HepG2 (cell line): ENCODE measurements around the gene PPFIA4. TPM values are rescaled to one million over a fixed set of nuclear protein-coding genes. Genes with fewer than 3 reads are reported as not detected.

ENCODE experiments used
- ADNP ChIP-seq: sonication (generic); formaldehyde crosslinking; IDR thresholded peaks from 2 replicates; pipeline ENCODE4 v1.4.0; 2020; ENCODE audit warnings: missing genetic modification reagents
- ATM ChIP-seq: fragments of 450-650 bp; IDR thresholded peaks from 2 replicates; pipeline ENCODE4 v1.7.1; 2017; ENCODE audit warnings: mild to moderate bottlenecking, borderline replicate concordance
- EEA1 ChIP-seq: sonication (generic); formaldehyde crosslinking; IDR thresholded peaks from 2 replicates; pipeline ENCODE4 v1.5.1; 2020; ENCODE audit warnings: mild to moderate bottlenecking, missing genetic modification reagents, borderline replicate concordance
- FLYWCH1 ChIP-seq: sonication (generic); formaldehyde crosslinking; IDR thresholded peaks from 2 replicates; pipeline ENCODE4 v1.8.1; 2023; ENCODE audit warnings: mild to moderate bottlenecking, missing genetic modification reagents
- FOSL1 ChIP-seq: sonication (generic); formaldehyde crosslinking; IDR thresholded peaks from 2 replicates; pipeline ENCODE4 v1.9.0; 2021; ENCODE audit warnings: missing genetic modification reagents, borderline replicate concordance
- GTF2F1 ChIP-seq: fragments of 150-350 bp; IDR thresholded peaks from 2 replicates; pipeline ENCODE4 v1.6.1; 2014; ENCODE audit warnings: low read length
- MTF1 ChIP-seq: sonication (generic); formaldehyde crosslinking; IDR thresholded peaks from 2 replicates; pipeline ENCODE4 v1.5.0; 2020; ENCODE audit warnings: missing genetic modification reagents
- NFE2L1 ChIP-seq: sonication (generic); formaldehyde crosslinking; IDR thresholded peaks from 2 replicates; pipeline ENCODE4 v1.4.0; 2020; ENCODE audit warnings: missing genetic modification reagents, mild to moderate bottlenecking, borderline replicate concordance
- PCBP1 ChIP-seq: fragments of 200-400 bp; formaldehyde crosslinking; IDR thresholded peaks from 2 replicates; pipeline ENCODE4 v1.6.1; 2017; ENCODE audit warnings: mild to moderate bottlenecking, low read depth, low read length, borderline replicate concordance
- REXO4 ChIP-seq: sonication (generic); formaldehyde crosslinking; IDR thresholded peaks from 2 replicates; pipeline ENCODE4 v1.8.0; 2022; ENCODE audit warnings: missing genetic modification reagents, mild to moderate bottlenecking, borderline replicate concordance
- SOX6 ChIP-seq, 2 experiments: fragments of 450-650 bp in 1 of 2; sonication (generic) in 1 of 2; formaldehyde crosslinking in 1 of 2; IDR thresholded peaks; 2 replicates each; pipeline versions ENCODE4 v1.4.0 to v1.6.1; 2017 to 2020; ENCODE audit warnings: antibody characterized with exemption in 1 of 2, mild to moderate bottlenecking in 1 of 2, missing genetic modification reagents in 1 of 2
- STAT5B ChIP-seq: sonication (generic); formaldehyde crosslinking; IDR thresholded peaks from 2 replicates; pipeline ENCODE4 v1.4.0; 2020; ENCODE audit warnings: missing genetic modification reagents
- YEATS2 ChIP-seq: sonication (generic); formaldehyde crosslinking; IDR thresholded peaks from 2 replicates; pipeline ENCODE4 v1.4.0; 2020; ENCODE audit warnings: missing genetic modification reagents, borderline replicate concordance
- YEATS4 ChIP-seq: sonication (generic); formaldehyde crosslinking; IDR thresholded peaks from 2 replicates; pipeline ENCODE4 v1.4.0; 2020; ENCODE audit warnings: missing genetic modification reagents, borderline replicate concordance
- ZBTB1 ChIP-seq: sonication (generic); formaldehyde crosslinking; IDR thresholded peaks from 2 replicates; pipeline ENCODE4 v1.4.0; 2020; ENCODE audit warnings: missing genetic modification reagents, borderline replicate concordance
- ZNF329 ChIP-seq: sonication (generic); formaldehyde crosslinking; IDR thresholded peaks from 2 replicates; pipeline ENCODE4 v1.9.0; 2021; ENCODE audit warnings: low read depth, mild to moderate bottlenecking, missing genetic modification reagents
- ZNF446 ChIP-seq: sonication (generic); formaldehyde crosslinking; IDR thresholded peaks from 2 replicates; pipeline ENCODE4 v1.5.0; 2020; ENCODE audit warnings: mild to moderate bottlenecking, missing genetic modification reagents
- polyA plus RNA-seq, 8 experiments: library from polyadenylated mRNA; depleted of rRNA in 3 of 8; stranded (reverse) in 7 of 8; unstranded in 1 of 8; fragments of >200 nt; fragmentation: Illumina TruSeq in 4 of 8; extraction: Trizol in 4 of 8; gene quantifications; 2 replicates each; pipeline versions ENCODE4 v1.2.1 to v1.2.3, GENCODE V29; 2011 to 2016; ENCODE audit warnings: low read depth in 4 of 8, missing spikeins in 1 of 8, mixed read lengths in 1 of 8; ENCODE audit not compliant: insufficient read depth in 1 of 8
- total RNA-seq, 5 experiments: library from RNA; depleted of rRNA; stranded (reverse); fragments of >200 nt; fragmentation: Illumina TruSeq; extraction: Trizol; gene quantifications; 2 replicates each; pipeline ENCODE4 v1.2.3, GENCODE V29; 2016; ENCODE audit warnings: low read depth in 1 of 5
- TF ChIP-seq, protein P1 (sequence below): sonication (generic); formaldehyde crosslinking; IDR thresholded peaks from 2 replicates; pipeline ENCODE4 v1.4.0; 2020; ENCODE audit warnings: missing genetic modification reagents
- TF ChIP-seq, protein P2 (sequence below): sonication (generic); formaldehyde crosslinking; IDR thresholded peaks from 2 replicates; pipeline ENCODE4 v1.9.0; 2021; ENCODE audit warnings: missing genetic modification reagents, mild to moderate bottlenecking, borderline replicate concordance
- TF ChIP-seq, protein P3 (sequence below), 2 experiments: sonication (generic) in 1 of 2; formaldehyde crosslinking in 1 of 2; IDR thresholded peaks; 2 replicates each; pipeline versions ENCODE4 v1.4.0 to v1.6.1; 2016 to 2020; ENCODE audit warnings: borderline replicate concordance in 1 of 2, low read depth in 1 of 2, mild to moderate bottlenecking in 1 of 2, missing genetic modification reagents in 1 of 2
- TF ChIP-seq, protein P4 (sequence below): sonication (generic); formaldehyde crosslinking; IDR thresholded peaks from 2 replicates; pipeline ENCODE4 v1.4.0; 2020; ENCODE audit warnings: missing genetic modification reagents

The PPFIA4 gene
- total and polyA plus RNA-seq, 2 of the 13 experiments (the other 11 are each of a cell fraction or from before 2014, with no cell fraction given): 6.4 TPM; not detected in 1

DNA sequence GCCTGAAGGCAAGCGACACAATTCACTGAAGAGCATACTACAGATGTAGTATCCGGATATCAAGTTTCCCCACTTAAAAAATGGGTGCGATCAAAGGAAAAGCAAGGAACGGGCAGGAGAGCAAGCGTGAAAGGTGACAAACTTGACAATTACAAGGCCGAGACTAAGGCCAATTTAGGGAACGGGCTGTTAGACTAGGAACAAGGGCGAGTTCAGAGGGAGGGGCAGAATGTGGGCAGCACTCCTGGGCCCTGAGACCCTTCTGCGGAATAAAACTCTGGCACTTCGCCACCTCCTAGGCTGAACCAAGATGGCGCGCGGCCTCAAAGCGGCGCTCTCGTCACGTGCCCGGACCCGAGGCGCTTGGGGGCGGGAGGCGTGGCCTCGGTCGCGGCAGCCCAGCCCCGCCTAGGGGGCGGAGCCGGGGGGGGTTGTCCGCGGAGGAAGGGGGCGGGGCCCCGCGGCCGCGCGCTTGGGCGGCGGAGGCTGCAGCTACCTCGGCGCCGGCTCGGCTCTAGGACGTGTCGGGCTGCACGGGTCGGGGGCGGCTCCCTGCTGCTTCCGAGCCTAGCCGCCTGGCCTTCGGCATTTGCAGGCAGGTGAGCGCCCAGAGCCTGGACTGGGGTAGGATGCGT is at the start of gene PPFIA4 (continued):
- TF ChIP-seq NFE2L1 (no peak), YEATS2 (no peak), ZNF329 (CRISPR knock-in tag) (0 out of 2 replicates have a peak, but pooled peaks have one; percentile 39), ATM (no peak), SOX6 (IDR thresholded peaks at IDR 0.05) (no peak), SOX6 (CRISPR knock-in tag; IDR thresholded peaks at IDR 0.05) (no peak), FLYWCH1 (no peak), EEA1 (no peak), ZNF446 (0 out of 2 replicates have a peak, but pooled peaks have one; percentile 36), GTF2F1 (no peak), PCBP1 (no peak), FOSL1 (CRISPR knock-in tag) (no peak), ADNP (CRISPR knock-in tag) (no peak), STAT5B (CRISPR knock-in tag) (no peak), YEATS4 (CRISPR knock-in tag) (peak; percentile 68; the same call in 1 of the 2 replicates), MTF1 (CRISPR knock-in tag) (no peak), REXO4 (CRISPR knock-in tag) (no peak), ZBTB1 (no peak)
- TF ChIP-seq, protein P1, sequence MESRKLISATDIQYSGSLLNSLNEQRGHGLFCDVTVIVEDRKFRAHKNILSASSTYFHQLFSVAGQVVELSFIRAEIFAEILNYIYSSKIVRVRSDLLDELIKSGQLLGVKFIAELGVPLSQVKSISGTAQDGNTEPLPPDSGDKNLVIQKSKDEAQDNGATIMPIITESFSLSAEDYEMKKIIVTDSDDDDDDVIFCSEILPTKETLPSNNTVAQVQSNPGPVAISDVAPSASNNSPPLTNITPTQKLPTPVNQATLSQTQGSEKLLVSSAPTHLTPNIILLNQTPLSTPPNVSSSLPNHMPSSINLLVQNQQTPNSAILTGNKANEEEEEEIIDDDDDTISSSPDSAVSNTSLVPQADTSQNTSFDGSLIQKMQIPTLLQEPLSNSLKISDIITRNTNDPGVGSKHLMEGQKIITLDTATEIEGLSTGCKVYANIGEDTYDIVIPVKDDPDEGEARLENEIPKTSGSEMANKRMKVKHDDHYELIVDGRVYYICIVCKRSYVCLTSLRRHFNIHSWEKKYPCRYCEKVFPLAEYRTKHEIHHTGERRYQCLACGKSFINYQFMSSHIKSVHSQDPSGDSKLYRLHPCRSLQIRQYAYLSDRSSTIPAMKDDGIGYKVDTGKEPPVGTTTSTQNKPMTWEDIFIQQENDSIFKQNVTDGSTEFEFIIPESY (CRISPR knock-in tag): peak; percentile 97
- TF ChIP-seq, protein P2, sequence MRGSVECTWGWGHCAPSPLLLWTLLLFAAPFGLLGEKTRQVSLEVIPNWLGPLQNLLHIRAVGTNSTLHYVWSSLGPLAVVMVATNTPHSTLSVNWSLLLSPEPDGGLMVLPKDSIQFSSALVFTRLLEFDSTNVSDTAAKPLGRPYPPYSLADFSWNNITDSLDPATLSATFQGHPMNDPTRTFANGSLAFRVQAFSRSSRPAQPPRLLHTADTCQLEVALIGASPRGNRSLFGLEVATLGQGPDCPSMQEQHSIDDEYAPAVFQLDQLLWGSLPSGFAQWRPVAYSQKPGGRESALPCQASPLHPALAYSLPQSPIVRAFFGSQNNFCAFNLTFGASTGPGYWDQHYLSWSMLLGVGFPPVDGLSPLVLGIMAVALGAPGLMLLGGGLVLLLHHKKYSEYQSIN (CRISPR knock-in tag): no peak
- TF ChIP-seq, protein P3, sequence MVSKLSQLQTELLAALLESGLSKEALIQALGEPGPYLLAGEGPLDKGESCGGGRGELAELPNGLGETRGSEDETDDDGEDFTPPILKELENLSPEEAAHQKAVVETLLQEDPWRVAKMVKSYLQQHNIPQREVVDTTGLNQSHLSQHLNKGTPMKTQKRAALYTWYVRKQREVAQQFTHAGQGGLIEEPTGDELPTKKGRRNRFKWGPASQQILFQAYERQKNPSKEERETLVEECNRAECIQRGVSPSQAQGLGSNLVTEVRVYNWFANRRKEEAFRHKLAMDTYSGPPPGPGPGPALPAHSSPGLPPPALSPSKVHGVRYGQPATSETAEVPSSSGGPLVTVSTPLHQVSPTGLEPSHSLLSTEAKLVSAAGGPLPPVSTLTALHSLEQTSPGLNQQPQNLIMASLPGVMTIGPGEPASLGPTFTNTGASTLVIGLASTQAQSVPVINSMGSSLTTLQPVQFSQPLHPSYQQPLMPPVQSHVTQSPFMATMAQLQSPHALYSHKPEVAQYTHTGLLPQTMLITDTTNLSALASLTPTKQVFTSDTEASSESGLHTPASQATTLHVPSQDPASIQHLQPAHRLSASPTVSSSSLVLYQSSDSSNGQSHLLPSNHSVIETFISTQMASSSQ (IDR thresholded peaks at IDR 0.05; ENCODE audit: low read depth): no peak
- TF ChIP-seq, protein P3 (CRISPR knock-in tag; IDR thresholded peaks at IDR 0.05; ENCODE audit: borderline replicate concordance): no peak
- TF ChIP-seq, protein P4, sequence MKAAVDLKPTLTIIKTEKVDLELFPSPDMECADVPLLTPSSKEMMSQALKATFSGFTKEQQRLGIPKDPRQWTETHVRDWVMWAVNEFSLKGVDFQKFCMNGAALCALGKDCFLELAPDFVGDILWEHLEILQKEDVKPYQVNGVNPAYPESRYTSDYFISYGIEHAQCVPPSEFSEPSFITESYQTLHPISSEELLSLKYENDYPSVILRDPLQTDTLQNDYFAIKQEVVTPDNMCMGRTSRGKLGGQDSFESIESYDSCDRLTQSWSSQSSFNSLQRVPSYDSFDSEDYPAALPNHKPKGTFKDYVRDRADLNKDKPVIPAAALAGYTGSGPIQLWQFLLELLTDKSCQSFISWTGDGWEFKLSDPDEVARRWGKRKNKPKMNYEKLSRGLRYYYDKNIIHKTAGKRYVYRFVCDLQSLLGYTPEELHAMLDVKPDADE (CRISPR knock-in tag): 0 out of 2 replicates have a peak, but pooled peaks have one; percentile 32
